ENCODE results near the gene TSPAN31. TPM values are rescaled to one million over a fixed set of nuclear protein-coding genes. Genes with fewer than 3 reads are reported as not detected.

TSPAN31 gene
- total and polyA plus RNA-seq, 9 of the 15 experiments (the other 6 are each of a cell fraction or from before 2014, with no cell fraction given), result 11.3 to 26.4 (median 14.3) TPM

- TF ChIP-seq MIER1 (IDR thresholded peaks at IDR 0.05; ENCODE audit: low read depth), result no peak
- no peak for TF ChIP-seq IRF1 (CRISPR knock-in tag; IDR thresholded peaks at IDR 0.05; ENCODE audit: borderline replicate concordance)
- no peak for TF ChIP-seq CGGBP1 (CRISPR knock-in tag; IDR thresholded peaks at IDR 0.05)
- TF ChIP-seq NFYB (IDR thresholded peaks at IDR 0.05; ENCODE audit: extremely low read depth, insufficient read length), result no peak
- peak; percentile 96 for TF ChIP-seq E2F1 (CRISPR knock-in tag; IDR thresholded peaks at IDR 0.05)
- TF ChIP-seq FOXK1 (CRISPR knock-in tag; IDR thresholded peaks at IDR 0.05; ENCODE audit: borderline replicate concordance), result no peak; the same call in 1 of the 2 replicates
- peak; percentile 30; the same call in 1 of the 2 replicates for TF ChIP-seq ZBTB43 (CRISPR knock-in tag; IDR thresholded peaks at IDR 0.05)
- no peak for TF ChIP-seq KAT8 (IDR thresholded peaks at IDR 0.05; ENCODE audit: low read depth)
- TF ChIP-seq BCL6 (CRISPR knock-in tag; IDR thresholded peaks at IDR 0.05), result no peak
- no peak for TF ChIP-seq FOXA1 (IDR thresholded peaks at IDR 0.05; ENCODE audit: borderline replicate concordance)
- peak; percentile 64 for TF ChIP-seq RNF2 (IDR thresholded peaks at IDR 0.05)
- TF ChIP-seq STAT6 (CRISPR knock-in tag; IDR thresholded peaks at IDR 0.05), result peak; percentile 85; the same call in 1 of the 2 replicates
- no peak for TF ChIP-seq TEAD2 (tag; IDR thresholded peaks at IDR 0.05)
- no peak for TF ChIP-seq RFX7 (CRISPR knock-in tag; IDR thresholded peaks at IDR 0.05)
- no peak for TF ChIP-seq ZNF785 (CRISPR knock-in tag; IDR thresholded peaks at IDR 0.05)
- peak; percentile 62 for TF ChIP-seq ETV1 (tag; conservative IDR thresholded peaks at IDR 0.05; ENCODE audit: low read depth)
- TF ChIP-seq POLR3A (IDR thresholded peaks at IDR 0.05; ENCODE audit: borderline replicate concordance, extremely low read depth, insufficient read depth, insufficient read length), result no peak
- peak; percentile 76 for TF ChIP-seq GATA2 (CRISPR knock-in tag; IDR thresholded peaks at IDR 0.05)
- TF ChIP-seq THAP12 (CRISPR knock-in tag; IDR thresholded peaks at IDR 0.05), result peak; percentile 68; the same call in 1 of the 2 replicates
Measured at GRCh38 chr12:57751788-57752667, 7.2 kb downstream of the TSPAN31 start, which contains the start of gene CDK4 (continued).

All from K562 (cell line).